ENCODE measurements around the gene ARMH4. TPM values are rescaled to one million over a fixed set of nuclear protein-coding genes. Genes with fewer than 3 reads are reported as not detected.

The ARMH4 gene
- polyA plus RNA-seq, 3 donors, result 0.07 TPM; not detected in 2

GRCh38 chr14:58121530-58122186 lies 30.4 kb downstream of the ARMH4 start:
- Mint-ChIP-seq H3K9me3 (peaks cover 9 to 12% (median 12%) of the 10 kb centered on the region in 7 donors), H3K36me3 (no peaks in the 10 kb centered on the region), H3K4me3 (no peak overlapping the region), H3K27me3 (ENCODE audit: low read depth in 3 of 3) (peaks cover 0 to 1% (median 1%) of the 10 kb centered on the region in 3 donors), H3K27ac (no peak overlapping the region), H3K4me1 (no peaks in the 10 kb centered on the region)
- no peak overlapping the region for H3K4me2 ChIP-seq (replicated peaks; ENCODE audit: extremely low read depth, low read length, poor library complexity, severe bottlenecking)
- H3K27me3 ChIP-seq (ENCODE audit: control insufficient read depth in 2 of 2, insufficient read depth in 2 of 2, low read length in 2 of 2), result no peaks in the 10 kb centered on the region
- no peak overlapping the region for H2AFZ ChIP-seq (ENCODE audit: insufficient read depth, low read depth, low read length, poor library complexity, severe bottlenecking)
- no peak overlapping the region for H3K27ac ChIP-seq (ENCODE audit: low read depth in 1 of 2, low read length in 2 of 2)
- no peaks in the 10 kb centered on the region for H3K79me2 ChIP-seq (ENCODE audit: insufficient read depth, low read length)
- no peak for TF ChIP-seq CTCF (IDR thresholded peaks at IDR 0.05)
- H3K36me3 ChIP-seq (replicated peaks in 1 of 2; ENCODE audit: control insufficient read depth in 1 of 2, insufficient read depth in 2 of 2, low read length in 2 of 2), result no peaks in the 10 kb centered on the region
- H3K4me1 ChIP-seq (ENCODE audit: control insufficient read depth in 1 of 2, insufficient read depth in 2 of 2, low read length in 2 of 2), result no peaks in the 10 kb centered on the region
- H3K4me3 ChIP-seq (replicated peaks in 1 of 3; ENCODE audit: low read depth in 2 of 3, low read length in 3 of 3), result no peak overlapping the region
- H3K9ac ChIP-seq (ENCODE audit: insufficient read depth, low read length, poor library complexity, severe bottlenecking), result no peak overlapping the region
- intact Hi-C loops (cut with micrococcal nuclease), result no loop called here
- 77% methylated on average over 2 of the region's 5 CpGs for WGBS (ENCODE audit: insufficient coverage)
- no peak for DNase-seq
- peaks cover 8 to 9% of the 10 kb centered on the region in 2 donors for H3K9me3 ChIP-seq (replicated peaks in 1 of 2; ENCODE audit: control insufficient read depth in 1 of 2, insufficient read depth in 1 of 2, low read length in 2 of 2)
- no peaks in the 10 kb centered on the region for H4K20me1 ChIP-seq (ENCODE audit: insufficient read depth, low read length)

DNA sequence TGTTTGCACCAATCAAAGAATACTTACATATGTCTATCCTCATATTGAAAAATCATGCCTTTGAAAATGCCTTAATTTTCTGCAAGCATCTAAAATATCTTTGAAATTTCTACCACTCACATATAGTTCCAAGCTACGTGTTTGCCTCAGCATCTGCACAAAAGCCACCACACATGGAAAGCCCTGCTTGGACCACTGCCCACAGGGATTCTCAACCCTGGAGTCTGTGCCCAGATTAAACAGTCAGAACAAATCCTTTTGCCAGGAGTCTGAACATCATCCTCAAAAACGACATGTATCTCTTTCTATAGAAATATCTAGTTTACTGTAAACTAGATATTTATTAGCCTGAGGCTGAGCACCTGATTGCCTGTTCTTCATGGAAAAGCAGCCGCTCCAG lies 32.6 kb downstream of the ARMH4 start:
- Mint-ChIP-seq H3K36me3 (no peaks in the 10 kb centered on the region), H3K4me3 (no peak overlapping the region), H3K9me3 (peaks cover 0 to 2% (median 0%) of the 10 kb centered on the region in 7 donors), H3K27ac (no peak overlapping the region), H3K4me1 (no peaks in the 10 kb centered on the region), H3K27me3 (ENCODE audit: low read depth in 3 of 3) (peaks cover 0 to 1% (median 1%) of the 10 kb centered on the region in 3 donors)
- Histone ChIP-seq H3K27ac (ENCODE audit: low read depth in 1 of 2, low read length in 2 of 2) (no peak overlapping the region), H3K4me1 (ENCODE audit: control insufficient read depth in 1 of 2, insufficient read depth in 2 of 2, low read length in 2 of 2) (no peaks in the 10 kb centered on the region), H3K27me3 (ENCODE audit: control insufficient read depth in 2 of 2, insufficient read depth in 2 of 2, low read length in 2 of 2) (no peaks in the 10 kb centered on the region), H3K4me2 (replicated peaks; ENCODE audit: extremely low read depth, low read length, poor library complexity, severe bottlenecking) (no peak overlapping the region), H3K4me3 (replicated peaks in 1 of 3; ENCODE audit: low read depth in 2 of 3, low read length in 3 of 3) (no peak overlapping the region), H3K9ac (ENCODE audit: insufficient read depth, low read length, poor library complexity, severe bottlenecking) (no peak overlapping the region), H3K9me3 (replicated peaks in 1 of 2; ENCODE audit: control insufficient read depth in 1 of 2, insufficient read depth in 1 of 2, low read length in 2 of 2) (no peaks in the 10 kb centered on the region), H4K20me1 (ENCODE audit: insufficient read depth, low read length) (no peaks in the 10 kb centered on the region), H3K79me2 (ENCODE audit: insufficient read depth, low read length) (no peaks in the 10 kb centered on the region), H2AFZ (ENCODE audit: insufficient read depth, low read depth, low read length, poor library complexity, severe bottlenecking) (no peak overlapping the region), H3K36me3 (replicated peaks in 1 of 2; ENCODE audit: control insufficient read depth in 1 of 2, insufficient read depth in 2 of 2, low read length in 2 of 2) (no peaks in the 10 kb centered on the region)
- WGBS (ENCODE audit: insufficient coverage), result 91% methylated on average over 1 of the region's 3 CpGs
- TF ChIP-seq CTCF (IDR thresholded peaks at IDR 0.05), result no peak
- intact Hi-C loops (cut with micrococcal nuclease), result no loop called here
- no peak for DNase-seq

All from CD14-positive monocyte (primary cell).